HG02798 (cell line): ENCODE measurements around the gene TEAD2.
"Not testable (repeated sequence)": the region's sequence is repeated elsewhere in the genome, so short reads cannot be mapped to it uniquely, and the experiment has no call there.

Source experiments
- ATAC-seq: cut with Tn5 transposase; IDR thresholded peaks from one replicate; pipeline ENCODE4 v1.9.1; 2021; ENCODE audit warnings: mild to moderate bottlenecking; ENCODE audit not compliant: unreplicated experiment, poor library complexity

TEAD2 gene

DNA sequence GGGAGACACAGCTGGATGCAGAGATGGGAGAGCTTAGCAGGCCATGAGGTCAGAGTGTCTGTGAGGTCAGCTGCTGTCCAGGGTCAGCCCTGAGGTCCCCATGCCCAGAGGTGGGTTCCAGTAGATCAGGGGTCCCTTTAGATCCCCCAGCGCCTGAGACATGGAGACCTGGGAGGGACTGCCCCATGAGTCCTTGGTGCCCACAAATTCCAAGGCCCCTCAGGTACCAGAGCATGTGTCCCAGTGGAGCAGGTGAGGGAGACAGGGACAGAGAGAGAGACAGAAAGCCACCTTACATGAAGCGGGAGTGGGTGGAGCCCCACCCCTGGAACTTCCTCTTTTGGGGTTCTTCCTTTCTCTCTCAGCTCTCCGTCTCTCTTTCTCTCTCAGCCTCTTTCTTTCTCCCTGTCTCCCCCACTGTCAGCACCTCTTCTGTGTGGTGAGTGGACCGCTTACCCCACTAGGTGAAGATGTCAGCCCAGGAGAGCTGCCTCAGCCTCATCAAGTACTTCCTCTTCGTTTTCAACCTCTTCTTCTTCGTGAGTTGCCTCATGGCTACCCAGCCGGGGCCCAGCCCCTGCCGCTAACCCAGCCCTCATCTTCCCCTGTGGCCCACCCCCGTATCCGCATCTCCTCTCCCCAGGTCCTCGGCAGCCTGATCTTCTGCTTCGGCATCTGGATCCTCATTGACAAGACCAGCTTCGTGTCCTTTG is 27.0 kb downstream of the TEAD2 start, which contains the start of gene CD37:
TSS of gene CD37 (plus strand) at position 336 of the 713 bp plus-strand sequence. CDS start at position 471, 135 bp downstream.
- peak; percentile 32 for ATAC-seq

DNA sequence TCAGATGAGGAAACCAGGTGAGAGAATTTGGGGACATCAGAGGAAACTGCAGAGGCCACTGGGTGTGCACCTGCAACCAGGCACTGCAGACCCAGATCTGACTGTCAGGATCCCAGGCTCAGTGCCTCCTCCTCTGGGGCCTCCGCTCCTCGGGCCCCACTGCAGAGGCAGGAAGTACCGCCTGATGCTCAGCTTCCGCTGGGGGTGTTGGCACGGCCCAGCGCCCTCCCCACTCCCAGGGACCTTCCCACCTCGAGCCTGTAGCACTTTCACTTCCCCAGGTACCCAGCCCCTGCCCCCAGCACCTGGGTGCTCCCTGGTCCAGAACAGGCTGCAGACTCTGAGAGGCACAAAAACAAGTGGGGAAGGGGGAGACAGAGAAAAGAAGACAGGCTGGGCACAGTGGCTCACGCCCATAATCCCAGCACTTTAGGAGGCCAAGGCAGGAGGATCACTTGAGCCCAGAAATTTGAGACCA is 28.4 kb downstream of the TEAD2 start:
- peak; percentile 42 for ATAC-seq

DNA sequence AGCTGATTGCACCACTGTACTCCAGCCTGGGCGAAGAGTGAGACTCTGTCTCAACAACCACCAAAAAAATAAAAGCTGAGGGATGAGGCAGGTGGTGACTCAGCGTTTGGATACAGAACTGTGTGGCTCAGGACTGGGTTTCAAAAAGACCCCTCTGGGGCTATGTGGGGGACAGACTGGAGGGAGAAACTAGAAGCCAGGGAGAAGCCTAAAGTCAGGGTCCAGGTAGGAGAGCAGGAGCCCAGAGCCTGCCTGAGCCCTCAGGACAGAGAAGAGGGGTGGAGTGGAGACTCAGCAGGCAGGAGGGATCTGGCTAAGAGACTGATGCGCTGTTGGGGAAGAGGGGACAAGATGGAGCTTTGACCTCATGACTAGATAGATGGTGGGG is 28.8 kb downstream of the TEAD2 start:
- no peak for ATAC-seq

DNA sequence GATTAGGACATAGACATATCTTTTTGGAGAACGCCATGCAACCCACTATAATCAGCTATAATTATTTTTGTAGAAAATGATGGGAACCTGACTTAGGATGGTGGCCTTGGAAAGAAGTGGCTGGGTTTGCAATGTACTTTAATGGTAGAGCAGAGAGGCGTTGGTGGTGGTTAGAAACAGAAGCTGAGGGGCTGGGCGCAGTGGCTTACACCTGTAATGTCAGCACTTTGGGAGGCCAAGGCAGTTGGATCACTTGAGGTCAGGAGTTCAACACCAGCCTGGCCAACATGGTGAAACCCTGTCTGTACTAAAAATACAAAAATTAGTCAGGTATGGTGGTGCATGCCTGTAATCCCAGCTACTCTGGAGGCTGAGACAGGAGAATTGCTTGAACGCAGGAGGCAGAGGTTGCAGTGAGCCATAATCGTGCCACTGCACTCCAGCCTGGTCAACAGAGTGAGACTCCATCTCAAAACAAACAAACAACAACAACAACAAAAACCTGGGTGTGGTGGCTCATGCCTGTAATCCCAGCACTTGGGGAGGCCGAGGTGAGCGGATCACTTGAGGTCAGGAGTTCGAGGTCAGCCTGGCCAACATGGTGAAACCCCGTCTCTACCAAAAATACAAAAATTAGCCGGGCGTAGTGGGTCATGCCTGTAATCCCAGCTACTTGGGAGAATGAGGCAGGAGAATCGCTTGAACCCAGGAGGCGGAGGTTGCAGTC is 29.4 kb downstream of the TEAD2 start:
- ATAC-seq: not testable (repeated sequence)

DNA sequence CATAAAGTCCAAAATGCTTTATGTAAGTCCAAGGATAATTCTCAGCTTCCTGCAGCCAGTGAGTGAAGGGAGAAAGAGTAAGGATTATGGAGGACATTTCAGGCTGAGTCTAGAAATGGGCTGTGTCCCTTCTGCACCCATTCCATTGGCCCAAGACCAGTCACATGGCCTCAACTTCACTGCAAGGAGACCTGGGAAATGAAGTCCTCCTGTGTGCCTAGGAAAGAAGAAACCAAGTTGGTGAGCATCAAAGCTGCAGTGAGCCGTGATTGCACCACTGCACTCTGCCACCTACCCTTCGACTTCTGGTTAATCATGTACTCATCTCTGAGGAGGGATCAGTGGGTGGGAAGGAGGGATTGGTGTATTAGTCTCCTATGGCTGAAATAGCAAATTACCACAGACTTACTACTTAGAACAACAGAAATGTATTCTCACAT is 30.6 kb downstream of the TEAD2 start:
- ATAC-seq: peak; percentile 55

DNA sequence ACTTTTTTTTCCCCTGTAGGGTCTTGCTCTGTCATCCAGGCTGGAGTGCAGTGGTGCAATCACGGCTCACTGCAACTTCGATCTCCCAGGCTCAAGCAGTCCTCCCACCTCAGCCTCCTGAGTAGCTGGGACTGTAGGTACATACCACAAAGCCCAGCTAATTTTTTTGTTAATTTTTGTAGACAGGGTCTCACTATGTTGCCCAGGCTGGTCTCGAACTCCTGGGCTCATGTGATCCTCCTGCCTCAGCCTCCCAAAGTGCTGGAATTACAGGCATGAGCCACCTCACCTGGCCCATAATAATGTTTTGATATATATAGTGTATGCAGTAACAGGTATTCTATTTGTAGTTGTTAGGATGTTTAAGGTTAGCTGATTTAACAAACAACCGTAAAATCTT is 31.0 kb downstream of the TEAD2 start:
- ATAC-seq: not testable (repeated sequence)

DNA sequence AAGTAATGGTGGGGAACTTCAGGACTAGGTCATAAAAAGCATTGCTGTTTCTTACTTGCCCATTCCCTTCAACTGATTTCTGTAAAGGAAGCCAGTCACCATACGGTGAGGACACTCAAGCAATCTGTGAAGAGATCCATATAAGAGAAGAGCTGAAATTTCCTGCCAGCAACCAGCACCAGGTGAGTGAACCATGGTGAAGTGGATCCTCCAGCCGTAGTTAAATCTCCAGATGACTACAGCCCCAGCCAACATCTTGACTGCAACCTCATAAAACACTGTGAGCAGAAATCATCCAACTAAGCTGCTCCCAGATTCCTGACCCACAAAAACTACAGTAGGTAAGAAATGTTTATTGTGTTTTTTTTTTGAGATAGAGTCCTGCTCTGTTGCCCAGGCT is 33.5 kb downstream of the TEAD2 start:
- ATAC-seq: no peak

GRCh38 chr19:49327878-49328544 is 34.2 kb downstream of the TEAD2 start:
- no peak for ATAC-seq

- no peak for ATAC-seq
These were observed 36.0 kb downstream of the TEAD2 start for GRCh38 chr19:49326165-49326704.

DNA sequence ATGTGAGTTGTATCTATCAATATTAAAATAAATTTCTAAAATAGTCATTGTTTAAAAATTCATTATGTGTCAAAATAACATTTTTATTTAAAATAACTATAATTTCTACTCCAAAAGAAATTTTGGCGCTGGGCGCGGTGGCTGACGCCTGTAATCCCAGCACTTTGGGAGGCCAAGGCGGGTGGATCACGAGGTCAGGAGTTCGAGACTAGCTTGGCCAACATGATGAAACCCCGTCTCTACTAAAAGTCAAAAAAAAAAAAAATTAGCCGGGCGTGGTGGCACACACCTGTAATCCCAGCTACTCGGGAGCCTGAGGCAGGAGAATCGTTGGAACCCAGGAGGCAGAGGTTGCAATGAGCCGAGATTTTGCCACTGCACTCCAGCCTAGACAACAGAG is 36.5 kb downstream of the TEAD2 start:
- ATAC-seq: not testable (repeated sequence)

- no peak for ATAC-seq
These were observed 37.2 kb downstream of the TEAD2 start, which contains the start of gene SLC6A16 for GRCh38 chr19:49324801-49325576. TSS of gene SLC6A16 (minus strand) at chr19:49325191. CDS start at chr19:49311347, 13,844 bp downstream.

DNA sequence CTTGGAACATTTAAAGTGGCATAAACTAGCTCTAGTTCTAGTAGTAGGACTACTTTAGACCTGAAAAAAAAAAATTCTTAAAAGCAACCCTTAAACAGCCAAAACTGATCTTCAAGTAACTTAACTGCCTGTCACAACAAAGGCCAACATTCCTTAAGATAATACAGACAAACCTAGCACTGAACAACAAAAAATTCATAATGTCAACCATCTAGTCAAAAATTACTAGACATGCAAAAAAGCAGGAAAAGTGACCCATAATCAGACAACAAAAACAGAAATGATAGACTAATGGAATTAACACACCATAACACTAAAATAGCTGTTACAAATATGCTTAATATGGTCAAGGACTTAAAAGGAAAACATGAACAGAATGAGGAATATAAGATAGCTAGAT is 43.9 kb downstream of the TEAD2 start:
- no peak for ATAC-seq

DNA sequence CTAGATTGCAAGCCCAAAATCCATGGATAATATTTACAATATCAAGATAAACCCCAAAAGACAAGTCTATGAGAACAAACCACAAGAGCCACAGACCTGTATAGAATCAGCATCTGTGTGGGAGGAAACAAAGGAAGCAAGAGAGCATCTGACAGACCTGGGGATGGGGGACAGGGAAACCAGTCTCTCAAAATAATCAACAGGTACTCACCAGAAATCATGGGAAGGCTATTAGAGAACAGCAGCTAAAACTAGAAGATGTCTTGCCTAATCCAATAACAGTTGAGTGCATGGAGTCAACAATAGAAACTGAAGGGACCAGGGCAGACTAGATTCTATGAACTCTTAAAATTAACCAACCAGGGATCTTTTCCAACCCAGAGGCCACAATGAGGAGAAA is 45.9 kb downstream of the TEAD2 start:
- ATAC-seq: no peak

DNA sequence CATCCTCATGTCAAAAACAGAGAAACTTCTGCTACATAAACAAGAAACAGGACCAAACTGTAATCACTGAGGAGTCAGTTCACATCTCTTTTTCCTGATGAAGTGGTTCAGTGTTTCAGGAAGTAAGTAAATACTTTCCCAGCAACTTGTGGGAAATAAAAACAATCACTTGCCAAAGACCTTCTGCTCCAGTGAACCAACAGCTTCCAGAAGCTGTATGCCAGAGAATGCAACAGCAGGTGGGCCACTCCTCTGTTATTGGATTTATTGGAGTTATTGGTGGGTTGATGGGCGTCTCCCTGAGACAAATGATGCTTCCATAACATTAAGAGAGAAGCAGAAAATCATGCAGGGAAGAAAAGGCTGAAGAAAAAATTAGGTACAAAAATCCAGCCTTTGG is 47.1 kb downstream of the TEAD2 start:
- no peak for ATAC-seq

- ATAC-seq: no peak
These were observed 53.1 kb downstream of the TEAD2 start for GRCh38 chr19:49309087-49309486.

- ATAC-seq: not testable (repeated sequence)
These were observed 55.5 kb downstream of the TEAD2 start for GRCh38 chr19:49306734-49307133.

DNA sequence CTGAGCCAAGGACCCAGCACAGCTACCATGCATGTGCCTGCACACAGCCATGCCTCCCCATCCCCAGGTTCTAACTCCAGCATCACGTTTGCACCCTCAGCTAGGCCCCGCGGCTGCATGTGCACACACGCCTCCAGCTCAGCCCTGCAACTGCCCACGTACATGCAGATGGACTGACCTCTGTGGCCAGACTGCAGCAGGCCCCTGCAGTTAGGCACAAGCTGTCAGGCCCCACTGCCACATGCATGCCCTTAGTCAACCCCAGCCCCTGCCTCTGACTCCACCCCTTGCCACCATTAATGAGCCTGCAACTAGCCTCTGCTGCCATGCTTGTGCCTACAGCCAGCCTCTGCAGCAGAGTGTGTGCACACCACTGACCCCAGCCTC is 60.4 kb downstream of the TEAD2 start:
- no peak for ATAC-seq

- ATAC-seq: peak; percentile 78
These were observed 60.9 kb downstream of the TEAD2 start for GRCh38 chr19:49301165-49301865.

DNA sequence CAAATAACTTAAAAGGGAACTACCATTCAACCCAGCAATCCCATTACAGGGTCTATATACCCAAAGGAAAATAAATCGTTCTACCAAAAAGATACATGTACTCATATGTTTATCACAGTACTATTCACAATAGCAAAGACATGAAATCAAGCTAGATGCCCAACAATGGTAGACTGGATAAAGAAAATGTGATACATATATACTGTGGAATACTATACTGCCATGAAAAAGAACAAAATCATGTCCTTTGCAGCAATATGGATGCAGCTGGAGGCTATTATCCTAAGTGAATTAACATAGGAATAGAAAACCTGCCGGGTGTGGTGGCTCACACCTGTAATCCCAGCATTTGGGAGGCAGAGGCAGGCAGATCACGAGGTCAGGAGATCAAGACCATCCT is 63.6 kb downstream of the TEAD2 start:
- ATAC-seq: not testable (repeated sequence)
